ENCODE data around the gene NR1I2. TPM values are rescaled to one million over a fixed set of nuclear protein-coding genes. Genes with fewer than 3 reads are reported as not detected.
A peak's percentile ranks its signal among the peaks of the same experiment; 100 is the strongest.

Gene NR1I2
- total RNA-seq, 2 donors from 2014 or later: 0.20 TPM; not detected in 1

DNA sequence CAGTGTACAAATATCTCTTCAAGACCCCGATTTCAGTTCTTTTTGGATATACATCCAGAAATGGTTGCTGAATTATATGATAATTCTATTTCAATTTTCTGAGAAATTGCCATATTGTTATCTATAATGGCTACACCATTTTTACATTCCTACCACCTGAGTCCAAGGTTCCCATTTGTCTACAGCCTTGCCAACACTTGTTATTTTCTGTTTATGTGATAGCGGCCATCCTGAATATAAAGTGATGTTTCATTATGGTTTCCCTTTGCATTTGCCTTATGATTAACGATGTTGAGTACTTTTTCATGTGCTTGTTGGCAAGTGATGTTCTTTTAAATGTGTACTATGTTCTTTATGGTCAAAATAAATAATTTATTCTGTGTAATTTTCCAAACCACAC lies 8.5 kb downstream of the NR1I2 start:
- no peaks in the 10 kb centered on the region for H3K9me3 ChIP-seq (ENCODE audit: control insufficient read depth, low read length, poor library complexity, severe bottlenecking)
- DNase-seq (no peak), ATAC-seq (no peak)
- H3K4me3 Mint-ChIP-seq: no peak overlapping the region
- no peak overlapping the region for H3K27ac Mint-ChIP-seq
- peaks cover 1% of the 10 kb centered on the region for H3K27me3 Mint-ChIP-seq
- H3K36me3 Mint-ChIP-seq (ENCODE audit: low read depth): peaks cover 4% of the 10 kb centered on the region
- peaks cover under 1% of the 10 kb centered on the region for H3K4me1 Mint-ChIP-seq

GRCh38 chr3:119792270-119792669 lies 10.4 kb downstream of the NR1I2 start:
- H3K36me3 Mint-ChIP-seq (ENCODE audit: low read depth): peaks cover 4% of the 10 kb centered on the region
- no peak for DNase-seq
- H3K4me1 Mint-ChIP-seq: peaks cover 3% of the 10 kb centered on the region
- H3K27ac Mint-ChIP-seq: no peak overlapping the region
- peaks cover 10% of the 10 kb centered on the region for H3K27me3 Mint-ChIP-seq
- ATAC-seq: no peak
- H3K9me3 ChIP-seq (ENCODE audit: control insufficient read depth, low read length, poor library complexity, severe bottlenecking): no peaks in the 10 kb centered on the region
- H3K4me3 Mint-ChIP-seq: no peak overlapping the region

- DNase-seq (no peak), ATAC-seq (no peak)
- H3K9me3 ChIP-seq (ENCODE audit: control insufficient read depth, low read length, poor library complexity, severe bottlenecking): no peaks in the 10 kb centered on the region
- Mint-ChIP-seq H3K36me3 (ENCODE audit: low read depth) (peaks cover 3% of the 10 kb centered on the region), H3K4me1 (peaks cover 3% of the 10 kb centered on the region), H3K27me3 (peaks cover 10% of the 10 kb centered on the region), H3K27ac (no peak overlapping the region), H3K4me3 (no peak overlapping the region)
Observed at GRCh38 chr3:119794401-119794800, 12.5 kb downstream of the NR1I2 start.

GRCh38 chr3:119794971-119795612 lies 13.2 kb downstream of the NR1I2 start:
- ATAC-seq (no peak), DNase-seq (no peak)
- H3K9me3 ChIP-seq (ENCODE audit: control insufficient read depth, low read length, poor library complexity, severe bottlenecking): no peaks in the 10 kb centered on the region
- Mint-ChIP-seq H3K27me3 (peaks cover 16% of the 10 kb centered on the region), H3K36me3 (ENCODE audit: low read depth) (peaks cover under 1% of the 10 kb centered on the region), H3K4me3 (no peak overlapping the region), H3K4me1 (peaks cover 3% of the 10 kb centered on the region), H3K27ac (no peak overlapping the region)

DNA sequence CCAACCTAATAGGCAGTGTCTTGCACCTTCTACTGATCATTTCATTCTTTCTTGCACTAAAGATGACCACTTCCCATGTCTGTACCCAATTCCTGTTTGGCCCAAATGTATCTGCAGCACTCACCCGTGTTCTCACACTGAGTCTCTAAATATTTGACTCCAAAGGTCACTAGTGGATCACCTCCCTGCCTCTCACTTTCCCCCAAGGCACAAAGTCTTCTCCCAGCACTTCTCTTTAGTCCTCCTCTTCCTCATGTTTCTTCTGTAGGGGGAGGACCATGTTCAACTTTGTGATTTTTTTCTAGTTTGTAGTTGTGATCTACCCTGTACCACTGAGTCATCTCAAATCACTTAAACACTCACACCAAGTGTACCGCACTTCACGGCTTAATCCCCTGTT lies 13.9 kb downstream of the NR1I2 start:
- H3K36me3 Mint-ChIP-seq (ENCODE audit: low read depth): no peaks in the 10 kb centered on the region
- H3K4me1 Mint-ChIP-seq: peaks cover 3% of the 10 kb centered on the region
- DNase-seq (no peak), ATAC-seq (no peak)
- H3K4me3 Mint-ChIP-seq: no peak overlapping the region
- no peak overlapping the region for H3K27ac Mint-ChIP-seq
- H3K9me3 ChIP-seq (ENCODE audit: control insufficient read depth, low read length, poor library complexity, severe bottlenecking): no peaks in the 10 kb centered on the region
- H3K27me3 Mint-ChIP-seq: peaks cover 23% of the 10 kb centered on the region

GRCh38 chr3:119796368-119796767 lies 14.5 kb downstream of the NR1I2 start:
- Mint-ChIP-seq H3K4me3 (no peak overlapping the region), H3K36me3 (ENCODE audit: low read depth) (no peaks in the 10 kb centered on the region)
- no peak for ATAC-seq

DNA sequence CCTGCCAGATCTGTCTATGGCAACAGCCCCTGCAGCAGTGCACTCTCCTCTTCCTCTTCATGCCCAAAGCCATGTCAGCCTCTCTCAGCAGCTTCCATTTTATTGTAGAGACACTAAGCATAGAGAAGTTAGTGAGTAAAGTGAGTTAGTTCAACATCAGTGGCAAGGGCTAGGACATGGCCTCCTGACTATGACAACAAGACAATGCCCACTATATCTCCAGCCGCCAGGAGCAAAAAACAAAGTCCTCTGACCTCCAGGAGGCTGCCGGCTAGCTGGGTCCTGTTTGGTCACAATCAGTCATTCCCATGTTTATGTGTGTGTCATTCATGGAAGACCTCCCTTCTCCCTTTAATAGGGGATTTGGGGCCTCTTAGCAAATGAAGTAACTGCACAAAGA lies 14.9 kb downstream of the NR1I2 start:
- Mint-ChIP-seq H3K27me3 (peaks cover 29% of the 10 kb centered on the region), H3K36me3 (ENCODE audit: low read depth) (no peaks in the 10 kb centered on the region), H3K4me3 (no peak overlapping the region), H3K4me1 (peaks cover 3% of the 10 kb centered on the region), H3K27ac (no peak overlapping the region)
- H3K9me3 ChIP-seq (ENCODE audit: control insufficient read depth, low read length, poor library complexity, severe bottlenecking): no peaks in the 10 kb centered on the region
- DNase-seq (no peak), ATAC-seq (no peak)

More at GRCh38 chr3:119796368-119796767, 14.5 kb downstream of the NR1I2 start:
- peaks cover 25% of the 10 kb centered on the region for H3K27me3 Mint-ChIP-seq
- no peak overlapping the region for H3K27ac Mint-ChIP-seq
- no peaks in the 10 kb centered on the region for H3K9me3 ChIP-seq (ENCODE audit: control insufficient read depth, low read length, poor library complexity, severe bottlenecking)
- DNase-seq: no peak
- peaks cover 3% of the 10 kb centered on the region for H3K4me1 Mint-ChIP-seq

DNA sequence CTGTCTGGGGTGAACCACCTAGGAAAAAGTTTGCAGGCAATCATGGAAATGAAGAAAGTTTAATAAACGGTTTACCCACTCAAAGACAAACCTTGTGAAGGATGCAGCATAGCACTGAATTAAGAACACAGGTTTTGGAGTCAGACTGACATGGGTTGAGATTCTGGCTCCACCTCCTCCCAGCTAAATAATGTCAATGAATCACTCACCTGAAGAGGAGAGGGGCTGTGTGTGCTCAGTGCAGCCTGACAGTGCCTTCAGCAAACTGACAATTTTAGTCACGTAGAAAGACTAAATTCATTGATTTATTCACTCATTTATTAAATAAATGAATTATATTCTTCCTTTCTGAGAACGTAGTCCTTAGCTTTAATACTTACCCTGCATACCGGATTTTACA lies 18.9 kb downstream of the NR1I2 start:
- no peaks in the 10 kb centered on the region for H3K9me3 ChIP-seq (ENCODE audit: control insufficient read depth, low read length, poor library complexity, severe bottlenecking)
- DNase-seq (no peak), ATAC-seq (no peak)
- Mint-ChIP-seq H3K4me3 (no peak overlapping the region), H3K36me3 (ENCODE audit: low read depth) (no peaks in the 10 kb centered on the region), H3K4me1 (no peaks in the 10 kb centered on the region), H3K27me3 (peaks cover 41% of the 10 kb centered on the region), H3K27ac (no peak overlapping the region)

GRCh38 chr3:119808244-119808643 lies 26.3 kb downstream of the NR1I2 start:
- Mint-ChIP-seq H3K4me1 (peaks cover 17% of the 10 kb centered on the region), H3K36me3 (ENCODE audit: low read depth) (no peaks in the 10 kb centered on the region), H3K27me3 (peaks cover 9% of the 10 kb centered on the region), H3K27ac (no peak overlapping the region), H3K4me3 (no peak overlapping the region)
- no peaks in the 10 kb centered on the region for H3K9me3 ChIP-seq (ENCODE audit: control insufficient read depth, low read length, poor library complexity, severe bottlenecking)
- no peak for ATAC-seq
- DNase-seq: no peak

- no peaks in the 10 kb centered on the region for H3K9me3 ChIP-seq (ENCODE audit: control insufficient read depth, low read length, poor library complexity, severe bottlenecking)
- Mint-ChIP-seq H3K27ac (no peak overlapping the region), H3K27me3 (peaks cover 9% of the 10 kb centered on the region), H3K4me1 (peaks cover 17% of the 10 kb centered on the region), H3K36me3 (ENCODE audit: low read depth) (no peaks in the 10 kb centered on the region), H3K4me3 (peak overlapping the region; percentile 91)
- DNase-seq (no peak), ATAC-seq (no peak)
Observed at GRCh38 chr3:119808843-119809242, 26.9 kb downstream of the NR1I2 start.

DNA sequence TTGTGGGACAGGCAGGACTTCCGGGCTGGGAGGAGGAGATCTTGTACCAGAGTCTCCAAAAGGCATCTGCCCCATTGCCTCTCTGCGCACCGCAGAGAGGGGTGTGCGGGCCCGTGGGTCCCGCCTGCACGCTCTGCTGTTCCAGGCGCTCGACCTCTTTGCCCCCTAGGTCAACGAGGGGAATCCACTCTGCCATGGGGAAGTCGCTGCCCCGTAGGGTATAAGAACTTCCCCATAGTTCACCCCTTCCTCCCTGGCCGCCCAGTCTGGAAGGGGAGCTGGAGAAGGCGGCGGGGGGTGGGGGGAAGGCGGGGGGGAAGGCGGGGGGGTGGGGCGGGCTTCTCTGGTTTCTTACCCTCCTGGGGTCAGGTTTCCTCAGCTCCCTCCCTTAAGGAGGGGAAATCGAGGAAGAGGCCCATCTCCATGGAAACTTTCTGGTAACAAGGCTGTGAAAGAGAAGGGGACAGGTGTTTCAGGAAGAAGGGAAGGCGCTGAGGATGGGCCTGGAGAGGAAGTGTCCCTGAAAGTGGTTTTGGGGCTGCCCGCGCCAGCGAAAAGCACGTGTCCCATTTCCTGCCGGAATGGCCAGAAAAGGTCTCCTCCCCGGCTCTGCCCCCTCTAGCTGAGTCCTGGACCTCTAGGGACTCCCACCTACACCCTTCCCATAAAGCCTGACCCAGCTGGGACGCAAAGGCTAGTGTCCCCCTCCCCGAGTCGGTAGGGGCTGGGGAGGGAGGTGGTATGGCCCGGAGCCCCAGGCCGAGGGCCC lies 27.5 kb downstream of the NR1I2 start:
- H3K9me3 ChIP-seq (ENCODE audit: control insufficient read depth, low read length, poor library complexity, severe bottlenecking): no peaks in the 10 kb centered on the region
- Mint-ChIP-seq H3K4me1 (peaks cover 17% of the 10 kb centered on the region), H3K36me3 (ENCODE audit: low read depth) (no peaks in the 10 kb centered on the region), H3K27ac (peak overlapping the region; percentile 65), H3K4me3 (peak overlapping the region; percentile 91), H3K27me3 (peaks cover 9% of the 10 kb centered on the region)
- no peak for DNase-seq
- ATAC-seq: no peak

GRCh38 chr3:119810018-119810435 lies 28.1 kb downstream of the NR1I2 start:
- Mint-ChIP-seq H3K4me1 (peaks cover 17% of the 10 kb centered on the region), H3K27ac (peak overlapping the region; percentile 65), H3K36me3 (ENCODE audit: low read depth) (no peaks in the 10 kb centered on the region), H3K4me3 (peak overlapping the region; percentile 91), H3K27me3 (peaks cover 7% of the 10 kb centered on the region)
- ATAC-seq: peak; percentile 92
- H3K9me3 ChIP-seq (ENCODE audit: control insufficient read depth, low read length, poor library complexity, severe bottlenecking): no peaks in the 10 kb centered on the region
- peak; percentile 11 to 33 (median 27) for DNase-seq

GRCh38 chr3:119812491-119813058 lies 30.7 kb downstream of the NR1I2 start:
- Mint-ChIP-seq H3K36me3 (ENCODE audit: low read depth) (no peaks in the 10 kb centered on the region), H3K27me3 (no peaks in the 10 kb centered on the region), H3K4me3 (no peak overlapping the region), H3K4me1 (peaks cover 12% of the 10 kb centered on the region), H3K27ac (no peak overlapping the region)
- ATAC-seq: no peak
- no peaks in the 10 kb centered on the region for H3K9me3 ChIP-seq (ENCODE audit: control insufficient read depth, low read length, poor library complexity, severe bottlenecking)
- no peak for DNase-seq

Measured in T-helper 17 cell (primary cell).